ENCODE results near the gene PLCB1.
"Not testable (repeated sequence)": the region's sequence is repeated elsewhere in the genome, so short reads cannot be mapped to it uniquely, and the experiment has no call there.

PLCB1 gene

DNA sequence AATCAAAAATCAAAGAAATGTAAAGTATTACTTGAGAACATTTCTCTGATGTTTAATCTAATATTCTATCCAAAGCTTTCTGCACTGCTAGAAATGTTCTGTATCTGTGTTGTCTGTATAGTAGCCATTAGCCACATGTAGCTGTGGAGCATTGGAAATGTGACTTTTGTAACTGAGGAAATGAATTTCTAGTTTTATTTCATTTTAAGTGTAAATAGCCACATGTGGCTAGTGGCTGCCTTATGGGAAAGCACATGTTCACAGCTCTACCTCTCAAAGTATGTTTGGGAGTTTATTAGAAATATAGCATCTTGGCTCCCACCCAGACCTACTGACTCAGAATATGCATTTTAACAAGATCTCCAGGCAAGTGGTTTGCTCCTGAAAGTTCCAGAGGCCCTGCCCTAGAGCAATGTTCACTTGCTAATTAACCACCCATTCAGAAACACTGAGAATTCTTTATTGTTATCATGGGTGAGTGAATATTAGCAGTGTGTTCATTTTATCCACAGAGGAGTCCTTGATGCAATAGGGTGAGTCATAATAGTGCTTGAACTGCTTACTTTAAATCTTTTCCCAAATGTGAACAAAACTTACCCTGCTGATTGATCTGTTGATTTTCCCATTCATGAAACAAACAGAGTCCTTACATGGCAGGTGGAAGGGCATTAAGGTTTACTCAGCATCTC, 282.7 kb downstream of the PLCB1 start:
- DNase-seq = no peak

DNA sequence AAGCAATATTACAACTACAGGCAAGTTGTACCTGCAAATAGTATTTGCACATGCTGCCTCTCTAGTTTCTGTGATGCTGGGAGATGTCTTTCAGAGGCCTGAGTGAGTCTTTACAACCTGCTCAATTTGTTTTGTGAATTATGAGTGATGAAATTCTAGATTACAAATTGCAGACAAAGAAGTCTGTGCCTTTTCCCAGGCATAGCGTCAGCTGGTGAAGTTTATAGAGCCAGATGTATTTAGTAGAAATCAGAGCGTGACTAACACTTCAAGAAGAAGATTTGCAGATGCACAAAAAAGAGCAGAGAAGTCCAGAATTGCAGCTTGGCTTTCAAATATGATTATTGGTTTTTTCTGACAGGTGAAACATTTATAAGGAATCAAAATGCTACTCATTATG, 289.9 kb downstream of the PLCB1 start:
- DNase-seq = no peak

DNA sequence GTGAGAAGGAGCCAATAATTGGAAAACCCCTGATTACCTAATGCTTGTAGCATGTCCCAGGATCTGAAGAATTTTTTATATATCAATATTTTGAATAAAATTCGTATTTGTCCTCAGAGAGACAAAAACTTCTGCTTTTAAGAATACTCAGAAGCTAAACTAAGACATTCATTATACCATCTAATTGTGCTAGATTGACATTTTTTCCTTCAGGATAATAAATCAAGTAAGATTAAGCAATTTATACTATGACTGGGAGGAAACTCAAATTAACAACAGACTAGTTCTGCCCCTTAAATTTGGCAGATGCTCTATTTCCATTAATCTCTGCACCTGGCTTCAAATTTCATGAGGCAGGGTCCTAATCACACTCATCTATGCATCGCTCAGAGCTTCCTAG, 291.4 kb downstream of the PLCB1 start:
- no peak for DNase-seq

DNA sequence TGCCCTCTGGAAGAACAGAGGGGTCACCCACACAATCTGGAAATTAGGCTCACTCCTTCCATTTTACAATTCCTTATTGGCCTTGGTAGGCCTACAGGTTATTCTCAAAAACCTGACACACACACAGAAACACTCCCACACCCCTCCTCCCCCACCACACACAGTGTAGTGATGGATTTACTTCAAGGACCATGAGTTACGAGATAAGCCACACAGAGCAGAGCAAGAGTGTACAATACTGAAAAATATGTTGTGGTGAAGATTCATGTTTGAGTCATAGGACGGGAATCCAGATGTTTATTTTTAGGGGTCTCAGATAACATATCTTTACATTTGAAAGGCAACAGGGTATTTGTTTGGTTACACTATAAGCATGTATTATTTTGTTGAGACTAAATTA, 291.9 kb downstream of the PLCB1 start:
- no peak for DNase-seq

DNA sequence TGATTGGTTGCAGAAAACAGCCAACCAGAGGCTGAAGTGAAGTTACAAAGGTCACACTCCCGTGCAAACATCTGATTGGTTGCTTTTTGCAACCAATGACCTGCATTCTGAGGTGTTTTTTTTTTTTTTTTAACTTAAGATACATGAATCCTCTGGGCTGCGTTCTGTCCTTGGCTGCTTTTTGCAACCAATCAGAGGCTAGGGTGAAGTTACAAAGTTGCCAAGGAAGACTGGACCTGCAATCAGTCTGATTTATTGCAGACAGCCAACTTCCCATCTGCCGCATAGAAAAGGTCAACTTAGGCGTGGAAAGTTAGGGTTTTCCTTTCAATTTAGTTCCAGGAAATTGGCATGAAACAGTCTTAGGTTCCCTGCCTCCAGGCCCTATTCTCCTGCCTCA, 292.9 kb downstream of the PLCB1 start:
- no peak for DNase-seq

DNA sequence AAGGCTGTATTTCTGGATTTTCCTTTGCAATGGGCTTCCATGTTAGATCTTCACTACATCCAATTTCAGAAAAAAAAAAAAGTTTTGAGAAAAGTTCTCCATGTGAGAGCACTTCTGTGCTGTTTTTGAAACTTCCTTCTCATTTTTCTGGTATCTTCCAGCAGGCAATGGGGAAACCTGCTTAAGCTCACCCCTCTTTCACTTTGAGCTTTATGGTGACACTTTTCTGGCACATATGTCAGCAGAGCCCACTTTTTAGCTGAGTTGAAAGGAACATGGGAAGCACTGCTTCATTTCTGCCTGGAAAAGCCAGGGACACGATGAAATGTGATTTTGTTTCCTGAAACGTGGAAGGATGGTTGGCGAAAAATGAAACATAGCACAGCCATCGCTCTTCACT, 293.7 kb downstream of the PLCB1 start:
- no peak for DNase-seq

DNA sequence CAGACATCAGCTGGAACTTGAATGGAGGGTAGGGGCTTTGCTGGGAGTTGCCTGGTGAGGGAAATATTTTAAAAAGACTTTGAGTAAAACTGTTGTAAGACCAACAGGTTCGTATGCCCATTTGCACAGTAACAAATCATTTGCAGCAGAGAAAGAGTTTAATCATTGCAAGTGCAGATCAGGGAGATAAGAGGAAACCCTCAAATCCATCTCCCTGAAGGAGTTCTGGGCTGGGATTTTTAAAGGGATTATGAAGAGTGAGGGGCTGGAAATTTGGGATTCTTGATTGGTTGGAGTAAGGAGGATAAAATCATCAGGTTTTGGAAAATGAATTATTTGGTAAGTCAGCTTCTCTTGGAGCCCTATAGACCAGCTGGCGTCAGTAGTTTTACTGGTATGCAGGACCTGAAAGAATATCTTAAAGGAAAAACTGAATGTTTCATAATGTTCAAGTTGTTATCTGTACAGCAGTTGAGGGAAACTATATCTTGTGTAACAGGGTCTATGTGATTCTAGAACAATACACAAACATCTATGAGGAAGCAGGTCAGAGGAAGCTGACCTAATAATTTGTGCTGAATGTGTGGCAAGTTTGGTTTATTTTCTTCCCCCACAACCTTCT, 295.5 kb downstream of the PLCB1 start:
- no peak for DNase-seq

DNA sequence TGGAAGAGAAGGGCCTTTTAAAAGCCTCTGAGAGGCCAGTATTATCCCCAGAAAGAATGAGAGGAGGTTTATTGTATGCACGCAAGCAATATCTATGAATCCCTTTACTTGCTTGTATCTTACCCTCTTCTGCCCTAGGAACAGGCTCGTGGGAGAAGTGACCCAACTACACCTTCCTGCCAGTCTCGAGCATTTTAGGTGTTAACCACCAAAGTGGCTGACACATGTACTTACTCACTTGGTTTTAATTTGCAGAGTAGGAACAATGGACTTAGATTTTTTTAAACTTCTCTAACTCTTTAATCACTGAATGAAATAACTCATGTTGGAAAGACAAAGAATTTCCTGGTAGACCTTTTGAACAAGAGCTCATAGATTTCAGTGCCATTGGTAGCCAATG, 296.9 kb downstream of the PLCB1 start:
- DNase-seq = no peak

DNA sequence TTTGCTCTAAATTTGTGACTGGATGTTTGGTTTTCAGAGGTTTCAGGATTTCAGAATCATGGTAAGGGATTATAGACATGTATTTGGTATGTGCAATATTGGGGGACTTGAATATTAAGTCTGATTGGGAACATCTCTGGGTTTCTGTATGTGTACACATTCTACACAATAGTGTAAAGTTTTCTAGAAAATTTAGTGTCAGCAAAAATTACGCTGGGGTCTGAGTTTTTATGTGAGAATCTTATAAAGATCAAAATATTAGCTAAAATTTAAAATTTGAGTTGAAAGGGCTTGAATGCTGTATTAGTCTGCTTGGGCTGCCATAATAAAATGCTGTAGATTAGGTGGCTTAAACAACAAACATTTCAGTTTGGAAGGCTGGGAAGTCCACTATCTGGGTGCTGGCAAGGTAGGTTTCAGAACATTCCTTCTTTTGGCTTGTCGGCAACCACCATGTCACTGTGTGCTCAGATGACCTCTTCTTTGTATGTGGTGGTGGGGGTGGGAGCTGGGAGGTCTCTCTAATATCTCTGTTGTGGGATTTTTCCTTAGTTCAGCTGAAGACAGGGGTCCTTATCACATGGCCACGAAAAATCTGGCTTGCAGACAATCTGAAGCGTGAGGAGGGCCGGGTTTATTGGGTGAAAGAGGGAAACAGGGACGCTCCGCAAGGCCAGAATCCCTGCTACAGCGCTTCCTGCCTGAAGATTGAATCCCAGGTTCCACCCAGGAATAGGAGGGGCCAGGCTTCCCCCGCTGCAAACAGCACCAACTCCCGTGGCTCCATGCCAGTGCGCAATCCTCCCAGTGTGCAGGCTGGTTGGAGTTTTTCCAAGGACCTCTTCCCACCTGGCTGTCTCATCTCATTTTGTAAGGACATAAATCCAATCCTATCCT, 299.7 kb downstream of the PLCB1 start:
- DNase-seq = peak; percentile 50

DNA sequence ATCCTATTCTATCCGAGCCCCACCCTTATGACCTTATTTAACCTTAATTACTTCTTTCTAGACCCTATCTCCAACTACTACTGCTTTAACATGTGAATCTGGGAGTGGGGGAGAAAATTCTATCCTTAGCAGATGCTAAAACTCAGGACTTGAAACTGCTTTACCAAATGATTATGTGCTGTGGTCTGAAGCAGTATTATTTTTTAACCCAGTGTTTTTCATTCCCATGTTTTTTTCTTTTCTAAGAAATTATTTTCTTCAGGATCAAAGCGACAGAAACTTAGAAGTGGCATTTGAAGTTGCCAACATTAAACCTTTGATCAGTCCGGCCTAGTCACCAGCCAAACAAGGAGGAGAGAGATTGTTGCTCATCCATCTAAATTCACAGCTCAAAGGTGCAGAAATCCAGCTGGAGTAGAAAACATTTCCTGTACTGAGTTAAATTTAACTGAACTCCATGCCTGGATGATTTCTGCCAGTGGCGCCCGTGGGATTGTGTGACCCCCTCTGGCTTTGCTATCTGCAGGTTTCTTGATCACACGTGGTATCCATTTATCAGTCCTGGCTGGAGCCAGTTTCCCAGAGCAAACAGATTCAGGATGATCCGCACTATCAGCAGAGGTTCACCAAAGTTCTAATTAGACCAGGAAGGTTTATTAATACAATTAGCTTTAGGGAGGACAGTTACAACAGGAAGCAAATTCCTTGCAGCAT, 300.5 kb downstream of the PLCB1 start:
- no peak for DNase-seq

DNA sequence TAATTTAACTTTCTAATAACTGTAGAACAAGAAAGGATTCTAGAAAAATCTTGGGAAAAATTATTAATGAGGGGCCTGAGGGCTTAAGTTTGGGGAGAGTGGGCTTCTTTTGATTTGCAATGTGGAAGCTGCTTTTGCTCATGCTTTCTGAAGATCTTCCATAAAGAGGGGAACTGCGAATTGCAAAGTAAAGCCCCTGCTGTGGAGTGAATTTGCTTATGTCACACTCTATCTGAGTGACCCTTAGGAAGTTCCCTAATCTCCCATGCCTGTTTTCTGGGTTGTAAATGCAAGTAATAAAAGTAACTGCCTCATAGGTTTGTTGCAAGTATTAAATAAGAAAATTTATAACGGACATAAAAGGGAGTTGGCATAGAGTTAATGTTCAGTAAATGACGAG, 301.2 kb downstream of the PLCB1 start:
- no peak for DNase-seq

DNA sequence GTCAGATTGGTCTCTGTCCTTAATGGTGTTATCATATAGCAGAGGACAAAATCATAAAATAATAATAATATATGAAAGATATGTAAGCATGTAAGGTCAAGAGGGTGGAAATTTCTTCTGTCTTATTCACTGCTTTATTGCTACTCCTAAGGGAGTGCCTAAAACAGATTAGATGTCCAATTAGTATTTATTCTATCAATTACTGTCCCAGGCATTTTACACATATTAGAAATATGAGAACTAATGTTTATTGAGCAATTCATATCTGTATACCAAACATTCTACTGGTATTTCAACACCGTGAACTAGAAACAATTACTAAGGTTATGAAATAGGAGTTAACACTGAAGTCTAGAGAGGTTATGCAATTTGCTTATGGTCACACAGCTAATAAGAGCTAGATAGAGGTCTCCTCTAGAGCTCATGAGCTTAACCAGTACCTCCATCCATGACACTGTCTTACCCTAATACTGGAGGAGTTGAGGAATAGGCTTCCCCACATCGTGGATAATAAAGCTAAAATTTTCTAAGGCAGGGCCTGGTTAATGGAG, 302.3 kb downstream of the PLCB1 start:
- DNase-seq = no peak

DNA sequence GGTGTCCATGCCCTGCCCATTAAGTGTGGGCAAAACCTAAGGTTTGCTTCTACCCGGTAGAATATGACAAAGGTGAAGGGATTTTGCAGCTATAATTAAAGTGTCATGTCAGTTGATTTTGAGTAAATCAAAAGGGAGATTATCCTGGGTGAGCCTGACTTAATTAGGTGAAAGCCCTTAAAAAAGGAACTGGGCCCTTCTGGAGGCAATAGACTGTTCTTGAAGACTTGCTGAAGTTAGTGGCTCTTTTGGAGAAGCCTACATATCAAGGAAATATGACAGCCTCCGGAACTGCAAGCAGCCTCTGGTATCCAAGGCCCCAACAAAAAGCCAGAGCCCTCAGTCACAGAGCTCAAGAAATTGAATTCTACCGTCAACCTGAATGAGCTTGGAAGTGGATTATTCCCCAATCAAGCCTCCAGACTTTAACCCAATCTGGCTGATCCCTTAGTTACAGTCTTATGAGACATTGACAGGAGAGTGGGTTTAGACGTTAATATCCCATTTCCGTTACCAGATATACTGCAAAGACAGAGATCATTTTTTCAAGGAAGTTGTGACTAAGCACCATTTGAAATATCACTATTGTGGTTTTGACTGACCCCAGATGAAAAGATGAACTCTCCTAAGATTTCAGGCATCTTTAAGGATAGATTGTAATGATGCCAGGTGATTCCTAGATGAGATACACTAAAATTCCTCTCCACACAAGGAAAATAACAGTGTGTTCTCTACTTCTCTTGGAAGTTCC, 303.4 kb downstream of the PLCB1 start:
- DNase-seq = no peak

DNA sequence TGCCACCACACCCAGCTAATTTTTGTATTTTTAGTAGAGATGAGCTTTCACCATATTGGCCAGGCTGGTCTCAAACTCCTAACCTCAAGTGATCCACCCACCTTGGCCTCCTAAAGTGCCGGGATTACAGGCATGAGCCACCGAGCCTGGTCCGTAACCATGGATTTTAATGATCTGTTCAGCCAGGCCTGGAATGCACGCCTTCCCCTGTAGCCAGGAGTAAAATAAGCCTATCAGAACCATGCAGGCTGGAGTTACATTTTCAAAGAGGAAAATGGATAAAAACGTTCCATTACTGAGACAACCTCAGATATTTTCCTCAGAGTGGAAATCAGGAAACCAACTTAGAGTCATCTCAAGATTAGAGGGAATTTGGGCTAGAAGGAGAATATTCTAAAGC, 304.9 kb downstream of the PLCB1 start:
- DNase-seq = not testable (repeated sequence)

DNA sequence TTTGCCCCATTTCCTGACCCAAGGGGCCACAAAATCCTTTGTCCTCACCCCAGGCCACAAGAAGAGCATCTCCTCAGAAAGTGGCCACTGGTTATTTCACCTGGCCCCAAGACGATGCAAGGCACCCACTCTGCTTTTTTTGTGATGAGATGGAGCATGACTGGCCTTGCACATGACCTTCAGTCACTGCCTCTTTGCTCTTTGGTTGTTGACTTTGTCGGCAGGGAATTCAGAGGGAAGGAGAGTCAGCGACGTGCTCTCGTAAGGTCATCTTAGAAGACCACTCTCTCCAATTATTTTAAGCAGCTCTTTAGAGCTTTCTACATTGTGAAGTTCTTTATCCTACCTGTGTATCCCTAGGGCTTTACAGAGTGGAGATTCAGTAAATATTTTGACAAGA, 306.7 kb downstream of the PLCB1 start:
- no peak for DNase-seq

DNA sequence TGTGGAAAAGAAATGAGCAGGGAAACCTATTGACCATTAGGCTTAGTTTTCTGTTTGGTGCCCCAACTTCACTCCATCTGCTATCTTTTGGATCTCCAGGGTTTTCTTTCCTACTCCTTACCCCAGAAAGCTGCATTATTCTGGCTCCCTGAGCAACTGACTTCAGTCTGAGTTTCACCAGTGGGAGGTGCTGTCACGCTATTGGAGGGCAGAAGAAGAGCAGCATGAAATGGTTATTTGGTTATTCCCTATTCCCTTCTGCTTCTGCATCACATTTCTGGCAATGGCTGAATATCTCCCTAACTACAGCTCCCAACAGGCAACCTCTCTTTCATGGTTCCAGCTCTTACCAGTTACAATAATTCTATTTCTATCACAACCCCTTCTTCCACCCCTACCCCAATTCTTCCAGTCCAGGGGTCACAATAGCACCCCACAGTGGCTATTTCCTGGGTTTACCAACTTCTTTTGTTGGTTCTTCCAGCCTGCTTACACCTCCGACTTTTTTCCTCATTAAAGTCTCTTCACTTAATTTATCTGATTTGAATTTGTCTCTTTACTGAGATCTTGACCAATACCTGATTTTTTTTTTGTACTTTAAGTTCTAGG, 311.5 kb downstream of the PLCB1 start:
- DNase-seq = no peak

DNA sequence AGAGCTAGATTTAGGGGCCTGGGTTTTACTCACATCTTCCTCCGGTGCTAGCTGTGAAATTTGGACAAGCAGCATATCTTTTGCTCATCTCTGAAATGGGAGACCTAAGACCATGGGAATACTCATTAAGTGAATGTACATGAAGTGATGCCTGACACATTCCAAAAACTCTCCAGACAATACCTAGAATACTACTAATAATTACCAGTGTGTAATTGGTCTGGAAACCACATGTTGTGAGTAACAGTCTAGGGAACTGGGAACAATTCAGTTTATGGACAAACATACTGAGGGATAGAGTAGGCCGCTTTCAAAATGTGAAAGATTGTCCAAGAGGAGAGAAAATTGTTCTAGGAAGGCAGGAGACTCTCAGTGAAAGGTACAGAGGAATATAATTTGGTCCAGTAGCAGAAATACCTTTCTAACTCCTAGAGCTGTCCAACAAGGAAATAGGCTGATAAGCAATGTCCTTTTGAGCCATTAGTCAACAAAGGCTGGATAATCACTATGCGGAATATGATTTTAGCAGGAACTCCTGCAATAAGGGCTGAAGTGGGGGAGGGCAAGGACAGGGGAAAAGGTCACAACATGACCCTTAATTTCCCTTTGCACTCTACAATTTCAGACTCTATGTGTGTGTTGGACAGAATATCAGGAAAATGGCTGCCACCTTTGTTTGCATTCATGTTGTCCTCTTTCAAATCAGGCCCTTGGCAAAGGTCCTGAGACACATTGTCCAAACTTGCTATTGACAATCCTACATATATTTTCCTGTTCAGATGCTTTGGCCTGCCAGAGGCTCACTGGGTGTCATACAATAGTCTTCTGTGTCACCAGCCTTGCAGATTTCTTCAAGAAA, 315.4 kb downstream of the PLCB1 start:
- DNase-seq = no peak

DNA sequence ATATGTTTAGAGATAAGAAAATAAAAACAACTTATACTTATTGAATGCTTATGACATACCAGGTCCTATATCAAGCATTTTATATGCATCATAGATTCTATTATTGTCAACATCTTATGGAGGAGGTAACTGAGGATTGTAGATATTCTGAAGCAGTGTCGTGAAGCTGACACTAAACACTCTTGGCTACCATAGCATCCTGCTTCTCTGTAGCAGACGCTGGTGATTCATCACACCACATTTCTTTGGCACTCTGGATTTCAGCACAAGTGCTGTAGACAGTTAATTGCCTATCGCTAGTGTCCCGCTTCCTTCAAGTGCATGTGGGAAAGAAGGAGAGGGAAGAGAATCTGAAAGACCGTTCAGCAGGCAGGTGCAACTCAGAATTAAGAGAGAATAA, 317.1 kb downstream of the PLCB1 start:
- DNase-seq = no peak

DNA sequence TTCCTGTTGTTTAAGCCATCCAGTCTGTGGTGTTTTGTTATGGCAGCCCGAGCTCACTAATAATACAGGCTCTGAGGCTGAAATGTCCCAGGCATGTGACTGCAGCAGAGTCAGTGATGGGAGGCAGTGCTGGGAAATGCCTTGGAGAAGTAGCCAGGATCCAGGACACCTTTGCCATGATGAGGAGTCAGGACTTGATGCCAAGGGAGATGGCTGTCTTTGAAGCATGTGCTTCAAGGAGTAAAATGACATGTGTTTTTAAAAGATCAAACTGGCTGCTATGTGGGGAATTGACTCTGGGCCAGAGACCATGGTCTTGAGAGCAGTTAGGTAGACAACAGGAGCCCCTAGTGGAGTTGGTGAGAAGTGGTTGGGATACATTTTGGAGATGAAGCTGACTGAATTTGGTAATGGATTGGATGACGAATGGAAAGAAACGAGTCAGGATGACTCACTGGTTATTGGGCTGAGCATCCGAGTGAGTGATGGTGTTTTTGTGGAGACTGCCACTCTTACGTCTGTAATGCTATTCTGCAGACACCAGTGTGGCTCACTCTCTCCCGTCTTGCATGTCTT, 322.2 kb downstream of the PLCB1 start:
- DNase-seq = peak; percentile 22

DNA sequence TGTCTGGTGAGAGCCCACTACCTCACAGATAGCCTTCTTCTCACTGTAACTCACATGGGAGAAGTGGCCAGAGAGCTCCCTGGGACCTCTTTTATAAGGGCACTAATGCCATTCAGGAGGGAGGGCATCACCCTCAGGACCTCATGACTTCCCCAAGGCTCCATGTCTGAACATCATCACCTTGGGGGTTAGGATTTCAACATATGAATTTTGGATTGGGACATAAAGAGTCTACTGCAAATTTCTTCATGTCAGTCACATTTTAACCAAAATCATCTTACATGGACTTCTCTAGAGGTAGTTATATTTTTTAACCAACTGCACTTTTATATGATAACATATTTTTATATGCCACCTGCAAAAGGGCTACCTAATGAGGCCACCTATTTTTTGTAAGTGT, 324.7 kb downstream of the PLCB1 start:
- no peak for DNase-seq

Measured in right hindlimb (tissue), 1 donor.